Measurements from ENCODE around the gene CCDC28B.

- TF ChIP-seq SUZ12 (IDR thresholded peaks at IDR 0.05) (no peak), BHLHE40 (IDR thresholded peaks at IDR 0.05; ENCODE audit: borderline replicate concordance) (no peak), SP1 (IDR thresholded peaks at IDR 0.05) (no peak), ELF4 (IDR thresholded peaks at IDR 0.05) (no peak), FOXA1 (IDR thresholded peaks at IDR 0.05) (no peak), LEF1 (IDR thresholded peaks at IDR 0.05; ENCODE audit: borderline replicate concordance) (no peak), ARNT (IDR thresholded peaks at IDR 0.05) (no peak), HDGF (IDR thresholded peaks at IDR 0.05; ENCODE audit: borderline replicate concordance) (no peak), FOXM1 (IDR thresholded peaks at IDR 0.05; ENCODE audit: borderline replicate concordance) (no peak), CTBP1 (IDR thresholded peaks at IDR 0.05; ENCODE audit: borderline replicate concordance) (no peak)
These were observed 4.9 kb upstream of the CCDC28B start for GRCh38 chr1:32195531-32195930.
